Measurements from ENCODE around the gene DLX2.
"Not testable (repeated sequence)": the region's sequence is repeated elsewhere in the genome, so short reads cannot be mapped to it uniquely, and the experiment has no call there.

Gene DLX2

GRCh38 chr2:172102391-172103359, at the start of gene DLX2:
Gene DLX2, minus strand, starts transcription at chr2:172102900. Its CDS starts 362 bp downstream, at chr2:172102538.
- peak in 1 of 2 donors; percentile 49 for DNase-seq (ENCODE audit: low read depth in 1 of 2, low spot score in 1 of 2)

GRCh38 chr2:172147944-172148650, 45.4 kb upstream of the DLX2 start:
- no peak for DNase-seq (ENCODE audit: low read depth in 1 of 2, low spot score in 1 of 2)

GRCh38 chr2:172143817-172144216, 41.1 kb upstream of the DLX2 start:
- DNase-seq (ENCODE audit: low read depth in 1 of 2, low spot score in 1 of 2), result no peak

- not testable (repeated sequence) for DNase-seq (ENCODE audit: low read depth in 1 of 2, low spot score in 1 of 2)
Measured at GRCh38 chr2:172138727-172139126, 36.0 kb upstream of the DLX2 start.

- DNase-seq (ENCODE audit: low read depth in 1 of 2, low spot score in 1 of 2), result no peak
Measured at GRCh38 chr2:172137943-172138342, 35.2 kb upstream of the DLX2 start.

GRCh38 chr2:172137109-172137508, 34.4 kb upstream of the DLX2 start:
- no peak for DNase-seq (ENCODE audit: low read depth in 1 of 2, low spot score in 1 of 2)

- DNase-seq (ENCODE audit: low read depth in 1 of 2, low spot score in 1 of 2), result no peak
Measured at GRCh38 chr2:172135446-172135845, 32.7 kb upstream of the DLX2 start.

GRCh38 chr2:172134270-172134669, 31.6 kb upstream of the DLX2 start:
- DNase-seq (ENCODE audit: low read depth in 1 of 2, low spot score in 1 of 2), result no peak

GRCh38 chr2:172131713-172132555, 29.2 kb upstream of the DLX2 start:
- no peak for DNase-seq (ENCODE audit: low read depth in 1 of 2, low spot score in 1 of 2)

- no peak for DNase-seq (ENCODE audit: low read depth in 1 of 2, low spot score in 1 of 2)
Measured at GRCh38 chr2:172129404-172129803, 26.7 kb upstream of the DLX2 start.

GRCh38 chr2:172128484-172128883, 25.8 kb upstream of the DLX2 start:
- no peak for DNase-seq (ENCODE audit: low read depth in 1 of 2, low spot score in 1 of 2)

- DNase-seq (ENCODE audit: low read depth in 1 of 2, low spot score in 1 of 2), result no peak
Measured at GRCh38 chr2:172120118-172120517, 17.4 kb upstream of the DLX2 start.

- no peak for DNase-seq (ENCODE audit: low read depth in 1 of 2, low spot score in 1 of 2)
Measured at GRCh38 chr2:172119089-172119488, 16.4 kb upstream of the DLX2 start.

- no peak for DNase-seq (ENCODE audit: low read depth in 1 of 2, low spot score in 1 of 2)
Measured at GRCh38 chr2:172116107-172116506, 13.4 kb upstream of the DLX2 start.

GRCh38 chr2:172114579-172114978, 11.9 kb upstream of the DLX2 start:
- no peak for DNase-seq (ENCODE audit: low read depth in 1 of 2, low spot score in 1 of 2)

GRCh38 chr2:172114176-172114575, 11.5 kb upstream of the DLX2 start:
- not testable (repeated sequence) for DNase-seq (ENCODE audit: low read depth in 1 of 2, low spot score in 1 of 2)

- no peak for DNase-seq (ENCODE audit: low read depth in 1 of 2, low spot score in 1 of 2)
Measured at GRCh38 chr2:172113617-172114016, 10.9 kb upstream of the DLX2 start.

- DNase-seq (ENCODE audit: low read depth in 1 of 2, low spot score in 1 of 2), result no peak
Measured at GRCh38 chr2:172109988-172110811, 7.5 kb upstream of the DLX2 start.

GRCh38 chr2:172109256-172109987, 6.7 kb upstream of the DLX2 start:
- DNase-seq (ENCODE audit: low read depth in 1 of 2, low spot score in 1 of 2), result no peak

GRCh38 chr2:172108587-172108930, 5.9 kb upstream of the DLX2 start:
- DNase-seq (ENCODE audit: low read depth in 1 of 2, low spot score in 1 of 2), result no peak
